ENCODE results near the gene FAM117A. TPM values are rescaled to one million over a fixed set of nuclear protein-coding genes. Genes with fewer than 3 reads are reported as not detected.

FAM117A gene
- total and polyA plus RNA-seq, 7 donors: 0.71 to 5.1 (median 2.1) TPM

DNA sequence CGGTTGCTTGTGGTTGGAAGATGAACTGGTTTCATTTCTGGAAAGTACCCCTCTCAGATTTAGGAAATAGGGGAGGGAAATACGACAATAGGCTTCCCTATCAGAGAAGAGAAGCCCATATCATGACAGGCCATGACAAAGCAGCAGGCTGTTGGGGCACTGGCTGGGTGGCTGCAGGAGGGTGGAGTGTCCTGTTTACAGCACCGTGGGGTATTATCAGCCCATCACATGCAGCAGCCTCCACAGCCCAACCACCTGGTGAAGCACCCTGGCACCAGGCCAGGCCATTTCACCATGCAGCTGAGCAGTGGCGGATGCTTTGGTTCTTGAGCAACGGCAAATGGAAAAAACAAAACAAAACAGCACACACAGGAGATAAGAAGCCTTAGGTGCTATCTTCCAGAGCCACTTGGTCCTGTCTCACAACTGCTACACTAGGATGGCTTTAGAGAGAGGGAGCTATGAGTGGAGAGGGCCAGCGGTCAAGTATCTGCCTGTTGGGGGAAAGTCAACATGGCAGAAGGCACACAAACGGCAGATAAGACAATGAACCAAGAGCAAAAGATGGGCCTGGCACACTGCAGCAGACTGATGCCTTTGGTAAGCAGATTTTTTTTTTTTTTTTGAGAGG lies 24.2 kb downstream of the FAM117A start:
- ATAC-seq (peak; percentile 80 to 86 (median 82)), DNase-seq (peak; percentile 81 to 93)
- peaks cover 36% of the 10 kb centered on the region for H3K4me1 ChIP-seq
- no peaks in the 10 kb centered on the region for H3K27me3 ChIP-seq (ENCODE audit: insufficient read depth in 3 of 3, low read length in 2 of 3)
- intact Hi-C loops (cut with DNase I): no loop called here
- TF ChIP-seq, protein P1, sequence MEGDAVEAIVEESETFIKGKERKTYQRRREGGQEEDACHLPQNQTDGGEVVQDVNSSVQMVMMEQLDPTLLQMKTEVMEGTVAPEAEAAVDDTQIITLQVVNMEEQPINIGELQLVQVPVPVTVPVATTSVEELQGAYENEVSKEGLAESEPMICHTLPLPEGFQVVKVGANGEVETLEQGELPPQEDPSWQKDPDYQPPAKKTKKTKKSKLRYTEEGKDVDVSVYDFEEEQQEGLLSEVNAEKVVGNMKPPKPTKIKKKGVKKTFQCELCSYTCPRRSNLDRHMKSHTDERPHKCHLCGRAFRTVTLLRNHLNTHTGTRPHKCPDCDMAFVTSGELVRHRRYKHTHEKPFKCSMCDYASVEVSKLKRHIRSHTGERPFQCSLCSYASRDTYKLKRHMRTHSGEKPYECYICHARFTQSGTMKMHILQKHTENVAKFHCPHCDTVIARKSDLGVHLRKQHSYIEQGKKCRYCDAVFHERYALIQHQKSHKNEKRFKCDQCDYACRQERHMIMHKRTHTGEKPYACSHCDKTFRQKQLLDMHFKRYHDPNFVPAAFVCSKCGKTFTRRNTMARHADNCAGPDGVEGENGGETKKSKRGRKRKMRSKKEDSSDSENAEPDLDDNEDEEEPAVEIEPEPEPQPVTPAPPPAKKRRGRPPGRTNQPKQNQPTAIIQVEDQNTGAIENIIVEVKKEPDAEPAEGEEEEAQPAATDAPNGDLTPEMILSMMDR (IDR thresholded peaks at IDR 0.05): no peak
- no peaks in the 10 kb centered on the region for H3K36me3 ChIP-seq (ENCODE audit: insufficient read depth in 1 of 2, low read depth in 1 of 2)
- H3K27ac ChIP-seq: peak overlapping the region; percentile 46
- no peaks in the 10 kb centered on the region for H3K9me3 ChIP-seq
- H3K4me3 ChIP-seq: no peak overlapping the region
- 30 to 33% (median 32%) methylated on average over 7 of the region's 7 CpGs for WGBS, 3 donors

DNA sequence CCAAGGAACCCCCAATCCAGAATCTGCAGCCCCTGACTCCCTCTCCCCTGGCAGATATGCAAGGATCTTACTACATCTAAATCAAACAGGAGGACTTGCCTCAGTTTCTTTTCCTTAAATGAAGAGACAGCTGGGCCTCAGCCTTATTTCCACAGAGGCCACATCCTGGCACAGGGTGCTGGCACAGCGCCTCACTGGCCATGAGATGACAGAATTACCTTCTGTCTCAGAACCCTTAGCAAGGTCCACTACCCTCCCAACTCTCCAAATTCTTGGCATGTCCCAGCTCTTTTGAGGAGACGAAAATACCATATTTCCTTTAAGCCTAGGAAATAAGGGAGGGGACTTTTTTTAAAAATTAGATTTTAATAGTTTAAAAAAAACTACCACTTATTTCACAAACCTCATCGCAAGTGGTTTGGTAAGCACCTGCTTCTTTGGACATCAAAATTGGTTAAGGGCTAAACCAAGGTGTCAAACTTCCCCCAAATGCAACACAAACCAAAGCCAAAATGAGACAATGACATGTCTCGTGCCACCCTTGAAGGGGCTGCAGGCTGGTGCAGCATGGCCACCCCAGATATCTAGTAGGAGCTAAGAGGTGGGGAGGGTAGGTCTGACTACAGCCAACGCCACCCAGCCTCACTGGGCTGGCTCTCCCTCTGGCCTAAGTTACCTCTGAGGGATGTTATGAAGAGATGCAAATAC lies 25.3 kb downstream of the FAM117A start:
- DNase-seq (peak; percentile 32 to 73), ATAC-seq (peak; percentile 62 to 77 (median 72))
- H3K27me3 ChIP-seq (ENCODE audit: insufficient read depth in 3 of 3, low read length in 2 of 3): no peaks in the 10 kb centered on the region
- no peak overlapping the region for H3K4me3 ChIP-seq
- no peaks in the 10 kb centered on the region for H3K36me3 ChIP-seq (ENCODE audit: insufficient read depth in 1 of 2, low read depth in 1 of 2)
- intact Hi-C loops (cut with DNase I): no loop called here
- H3K27ac ChIP-seq: no peak overlapping the region
- H3K9me3 ChIP-seq: no peaks in the 10 kb centered on the region
- TF ChIP-seq, protein P1 (IDR thresholded peaks at IDR 0.05): no peak
- WGBS, 3 donors: 53 to 59% (median 56%) methylated on average over 5 of the region's 5 CpGs
- peaks cover 36% of the 10 kb centered on the region for H3K4me1 ChIP-seq

DNA sequence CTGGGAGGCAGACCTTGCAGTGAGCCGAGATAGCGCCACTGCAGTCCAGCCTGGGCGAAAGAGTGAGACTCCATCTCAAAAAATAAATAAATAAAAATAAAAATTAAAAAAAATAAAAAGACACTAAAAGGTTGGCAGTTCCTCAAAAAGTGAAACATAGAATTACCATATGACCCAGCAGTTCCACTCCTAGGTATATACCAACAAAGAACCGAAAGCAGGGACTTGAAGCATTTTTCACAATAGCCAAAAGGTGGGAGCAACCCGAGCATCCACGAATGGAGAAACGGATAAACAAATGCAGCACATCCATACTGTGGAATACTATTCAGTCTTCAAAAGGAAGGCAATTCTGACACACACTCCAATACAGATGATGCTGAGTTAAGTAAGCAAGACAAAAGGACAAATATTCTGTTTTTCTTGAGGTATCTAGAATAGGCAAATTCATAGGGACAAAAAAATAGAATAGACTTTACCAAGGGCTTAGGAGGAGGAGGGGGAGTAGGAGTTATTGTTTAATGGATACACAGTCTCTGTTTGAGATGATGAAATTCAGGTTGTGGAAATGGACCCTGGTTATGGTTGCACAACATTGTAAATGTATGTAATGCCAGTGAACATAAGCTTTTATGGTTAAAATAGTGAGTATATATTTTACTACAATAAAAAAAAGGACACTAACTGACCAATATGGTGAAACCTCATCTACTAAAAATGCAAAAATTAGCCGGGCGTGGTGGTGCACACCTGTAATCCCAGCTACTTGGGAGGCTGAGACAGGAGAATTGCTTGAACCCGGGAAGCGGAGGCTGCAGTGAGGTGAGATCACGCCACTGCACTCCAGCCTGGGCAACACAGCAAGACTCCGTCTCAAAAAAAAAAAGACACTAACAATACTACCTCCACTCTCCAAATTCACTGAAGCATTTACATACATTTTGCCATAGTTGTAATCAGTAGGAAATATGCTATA lies 29.1 kb downstream of the FAM117A start:
- Histone ChIP-seq H3K9me3 (no peaks in the 10 kb centered on the region), H3K36me3 (ENCODE audit: insufficient read depth in 1 of 2, low read depth in 1 of 2) (no peaks in the 10 kb centered on the region), H3K27ac (no peak overlapping the region), H3K4me3 (no peak overlapping the region), H3K4me1 (peaks cover 35% of the 10 kb centered on the region), H3K27me3 (ENCODE audit: insufficient read depth in 3 of 3, low read length in 2 of 3) (no peaks in the 10 kb centered on the region)
- TF ChIP-seq, protein P1 (IDR thresholded peaks at IDR 0.05): no peak
- no peak for ATAC-seq
- intact Hi-C loops (cut with DNase I): no loop called here
- DNase-seq: no peak
- 93 to 96% (median 94%) methylated on average over 13 of the region's 13 CpGs for WGBS, 3 donors

DNA sequence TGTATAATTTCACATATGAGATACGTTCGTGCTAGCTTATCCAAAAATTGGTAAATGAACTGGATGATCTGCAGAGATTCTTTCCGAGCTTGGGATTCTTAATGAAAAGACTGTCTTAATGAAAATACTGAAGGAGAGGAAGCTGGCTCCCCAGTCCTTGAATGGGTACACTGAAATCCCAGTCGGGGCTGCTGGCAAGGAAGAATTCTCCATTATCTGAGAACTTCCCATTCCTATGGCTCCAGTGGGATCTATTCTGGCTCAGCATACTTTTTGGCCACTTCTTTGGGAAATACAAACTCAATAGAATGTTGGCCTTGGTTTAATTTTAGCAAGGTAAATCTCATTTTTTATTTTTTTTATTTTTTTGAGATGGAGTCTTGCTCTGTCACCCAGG lies 32.5 kb downstream of the FAM117A start:
- ATAC-seq: no peak
- WGBS, 3 donors: 58 to 71% (median 59%) methylated on average over 4 of the region's 4 CpGs
- H3K4me1 ChIP-seq: peaks cover 26% of the 10 kb centered on the region

More for the DNA sequence above, 32.5 kb downstream of the FAM117A start:
- intact Hi-C loops (cut with DNase I): no loop called here
- TF ChIP-seq, protein P1 (IDR thresholded peaks at IDR 0.05): no peak
- Histone ChIP-seq H3K36me3 (ENCODE audit: insufficient read depth in 1 of 2, low read depth in 1 of 2) (no peaks in the 10 kb centered on the region), H3K4me3 (no peak overlapping the region), H3K27me3 (ENCODE audit: insufficient read depth in 3 of 3, low read length in 2 of 3) (no peaks in the 10 kb centered on the region), H3K27ac (no peak overlapping the region), H3K9me3 (no peaks in the 10 kb centered on the region)
- DNase-seq: no peak

All from psoas muscle (tissue), 8 donors.